Ishikawa (cell line): ENCODE data around the gene VPS39.

Experiments used
- CEBPB ChIP-seq: IDR thresholded peaks from 2 replicates; pipeline ENCODE4 v1.6.1; 2012
- CREB1 ChIP-seq: IDR thresholded peaks from 2 replicates; pipeline ENCODE4 v1.6.1; 2012; ENCODE audit warnings: low read depth
- EGR1 ChIP-seq: IDR thresholded peaks from 2 replicates; pipeline ENCODE4 v1.6.1; 2012
- EP300 ChIP-seq: IDR thresholded peaks from 2 replicates; pipeline ENCODE4 v1.6.1; 2012; ENCODE audit warnings: borderline replicate concordance
- MAX ChIP-seq: IDR thresholded peaks from 2 replicates; pipeline ENCODE4 v1.6.1; 2012
- RAD21 ChIP-seq: IDR thresholded peaks from 2 replicates; pipeline ENCODE4 v1.6.1; 2012; ENCODE audit warnings: low read depth
- REST ChIP-seq: IDR thresholded peaks from 2 replicates; pipeline ENCODE4 v1.6.1; 2012; ENCODE audit warnings: low read depth, mild to moderate bottlenecking
- TAF1 ChIP-seq: IDR thresholded peaks from 2 replicates; pipeline ENCODE4 v1.6.1; 2012; ENCODE audit warnings: low read depth, mild to moderate bottlenecking
- TCF12 ChIP-seq: IDR thresholded peaks from 2 replicates; pipeline ENCODE4 v1.6.1; 2012; ENCODE audit warnings: low read depth
- USF1 ChIP-seq: IDR thresholded peaks from 2 replicates; pipeline ENCODE4 v1.6.1; 2012
- YY1 ChIP-seq: IDR thresholded peaks from 2 replicates; pipeline ENCODE4 v1.6.1; 2012; ENCODE audit warnings: low read depth

GRCh38 chr15:42120285-42120684 lies 87.8 kb downstream of the VPS39 start:
- TF ChIP-seq REST, result no peak
- no peak for TF ChIP-seq YY1
- TF ChIP-seq MAX, result no peak
- TF ChIP-seq EGR1, result no peak
- no peak for TF ChIP-seq CEBPB
- no peak for TF ChIP-seq TAF1
- TF ChIP-seq USF1, result no peak
- no peak for TF ChIP-seq RAD21
- no peak for TF ChIP-seq TCF12
- no peak for TF ChIP-seq CREB1
- no peak for TF ChIP-seq EP300
